Keratinocyte (primary cell): ENCODE measurements around the gene CCN6. TPM values are rescaled to one million over a fixed set of nuclear protein-coding genes. Genes with fewer than 3 reads are reported as not detected.

Source experiments
- DNase-seq: peaks from one replicate; pipeline ENCODE4 v3.0.0-alpha.2; 2011; ENCODE audit warnings: low read depth, missing footprints, low spot score
- FAIRE-seq: peaks from 2 replicates; lab custom pipeline; 2011; peaks lifted over from hg19 to GRCh38; lab: Jason Lieb, UNC
- H2AFZ ChIP-seq: 2 replicates; pipeline ENCODE4 v1.6.0; 2012; ENCODE audit warnings: low read length, control low read depth, inconsistent platforms; ENCODE audit not compliant: control insufficient read depth
- H3K27ac ChIP-seq: 2 replicates; pipeline ENCODE4 v1.5.1; 2011; ENCODE audit warnings: low read length; ENCODE audit not compliant: control insufficient read depth, insufficient read depth
- H3K27me3 ChIP-seq: 3 replicates; pipeline ENCODE4 v1.6.0; 2011; ENCODE audit warnings: low read length; ENCODE audit not compliant: control insufficient read depth, insufficient read depth; ENCODE audit errors: extremely low read depth
- H3K36me3 ChIP-seq, 2 experiments: 2 replicates in 1 of 2; 3 replicates in 1 of 2; pipeline ENCODE4 v1.5.1; 2011; ENCODE audit warnings: low read length in 2 of 2, mild to moderate bottlenecking in 1 of 2; ENCODE audit not compliant: control insufficient read depth in 2 of 2, insufficient read depth in 2 of 2; ENCODE audit errors: extremely low read depth in 1 of 2
- H3K4me1 ChIP-seq: 3 replicates; pipeline ENCODE4 v1.5.1; 2011; ENCODE audit warnings: low read length; ENCODE audit not compliant: control insufficient read depth, insufficient read depth; ENCODE audit errors: extremely low read depth
- H3K4me2 ChIP-seq: 3 replicates; pipeline ENCODE4 v1.6.0; 2011; ENCODE audit warnings: low read depth, low read length; ENCODE audit not compliant: control insufficient read depth, insufficient read depth; ENCODE audit errors: extremely low read depth
- H3K4me3 ChIP-seq, 3 experiments: fragments of 200-600 bp in 1 of 3; sonication (generic) in 1 of 3; 2 replicates in 2 of 3; 3 replicates in 1 of 3; pipeline ENCODE4 v1.5.1; 2011 to 2016; ENCODE audit warnings: low read length in 3 of 3, mild to moderate bottlenecking in 3 of 3, control low read depth in 2 of 3, inconsistent platforms in 1 of 3, low read depth in 1 of 3, mixed read lengths in 1 of 3, mixed run types in 1 of 3, moderate library complexity in 1 of 3; ENCODE audit not compliant: control insufficient read depth in 2 of 3, insufficient read depth in 2 of 3; ENCODE audit errors: extremely low read depth in 1 of 3
- H3K79me2 ChIP-seq: 2 replicates; pipeline ENCODE4 v1.6.0; 2012; ENCODE audit warnings: low read length; ENCODE audit not compliant: control insufficient read depth, insufficient read depth
- H3K9ac ChIP-seq: 3 replicates; pipeline ENCODE4 v1.6.0; 2011; ENCODE audit warnings: low read length; ENCODE audit not compliant: control insufficient read depth, insufficient read depth; ENCODE audit errors: extremely low read depth
- H3K9me1 ChIP-seq: 3 replicates; pipeline ENCODE4 v1.6.0; 2011; ENCODE audit warnings: low read length; ENCODE audit not compliant: control insufficient read depth, insufficient read depth; ENCODE audit errors: extremely low read depth
- H3K9me3 ChIP-seq: 2 replicates; pipeline ENCODE4 v1.5.1; 2012; ENCODE audit warnings: low read depth, low read length; ENCODE audit not compliant: control insufficient read depth
- H4K20me1 ChIP-seq: 3 replicates; pipeline ENCODE4 v1.6.0; 2011; ENCODE audit warnings: low read length; ENCODE audit not compliant: control insufficient read depth, insufficient read depth; ENCODE audit errors: extremely low read depth
- CTCF ChIP-seq, 3 experiments: IDR thresholded peaks in 1 of 3; conservative IDR thresholded peaks in 1 of 3; optimal IDR thresholded peaks in 1 of 3; 2 replicates in 2 of 3; 3 replicates in 1 of 3; pipeline versions ENCODE3 to v1.5.1; 2011; ENCODE audit warnings: low read length in 3 of 3, mild to moderate bottlenecking in 3 of 3, moderate library complexity in 2 of 3, control low read depth in 1 of 3, inconsistent platforms in 1 of 3; ENCODE audit not compliant: insufficient read depth in 2 of 3; ENCODE audit errors: extremely low read depth in 1 of 3
- EZH2 ChIP-seq: IDR thresholded peaks from one replicate; pipeline ENCODE4 v1.6.1; 2012; ENCODE audit warnings: inconsistent platforms, mild to moderate bottlenecking, low read length, moderate library complexity
- dilution Hi-C: fragments of 300-500 bp; cut with MboI; formaldehyde crosslinking; loops from one replicate; pipeline ENCODE4 v1.7.0; 2020; ENCODE audit warnings: low sequenced_read_pairs; ENCODE audit not compliant: extremely low pct_ligation_motif_present
- polyA plus RNA-seq, 5 experiments: library from polyadenylated mRNA; depleted of rRNA in 3 of 5; stranded (reverse) in 3 of 5; stranded (forward) in 1 of 5; unstranded in 1 of 5; fragments of >200 nt; gene quantifications; 1 replicate in 1 of 5; 2 replicates in 3 of 5; 3 replicates in 1 of 5; pipeline versions ENCODE4 v1.2.1 to v1.2.3, GENCODE V29; 2011 to 2012; ENCODE audit warnings: missing spikeins in 2 of 5, low read depth in 1 of 5, low replicate concordance in 1 of 5

CCN6 gene
- polyA plus RNA-seq, 1 donor (not counting 4 experiments of a cell fraction or from before 2014, with no cell fraction given), result 0.90 TPM

GRCh38 chr6:112038756-112039430 is 15.0 kb upstream of the CCN6 start:
- Histone ChIP-seq H2AFZ (no peak overlapping the region), H3K27me3 (no peaks in the 10 kb centered on the region), H3K4me2 (no peak overlapping the region), H3K9me3 (no peaks in the 10 kb centered on the region), H3K27ac (no peak overlapping the region), H3K36me3 (no peaks in the 10 kb centered on the region), H3K4me3 (no peak overlapping the region), H4K20me1 (no peaks in the 10 kb centered on the region), H3K9me1 (no peaks in the 10 kb centered on the region), H3K9ac (no peak overlapping the region), H3K4me1 (peaks cover 4% of the 10 kb centered on the region), H3K79me2 (no peaks in the 10 kb centered on the region)
- DNase-seq, result no peak
- dilution Hi-C loops, result no loop called here
- TF ChIP-seq CTCF (optimal IDR thresholded peaks at IDR 0.05 in 1 of 3, IDR thresholded peaks at IDR 0.05 in 1 of 3, conservative IDR thresholded peaks at IDR 0.05 in 1 of 3; ENCODE audit: extremely low read depth in 1 of 3, insufficient read depth in 2 of 3, low read length in 3 of 3), result no peak
- no peak for TF ChIP-seq EZH2
- FAIRE-seq, result no peak

GRCh38 chr6:112039431-112039770 is 14.5 kb upstream of the CCN6 start:
- Histone ChIP-seq H3K4me3 (no peak overlapping the region), H3K9me3 (no peaks in the 10 kb centered on the region), H2AFZ (no peak overlapping the region), H3K36me3 (no peaks in the 10 kb centered on the region), H3K9ac (no peak overlapping the region), H3K9me1 (no peaks in the 10 kb centered on the region), H3K4me1 (peaks cover 4% of the 10 kb centered on the region), H4K20me1 (no peaks in the 10 kb centered on the region), H3K4me2 (no peak overlapping the region), H3K27ac (no peak overlapping the region), H3K79me2 (no peaks in the 10 kb centered on the region), H3K27me3 (no peaks in the 10 kb centered on the region)
- TF ChIP-seq CTCF (optimal IDR thresholded peaks at IDR 0.05 in 1 of 3, IDR thresholded peaks at IDR 0.05 in 1 of 3, conservative IDR thresholded peaks at IDR 0.05 in 1 of 3; ENCODE audit: extremely low read depth in 1 of 3, insufficient read depth in 2 of 3, low read length in 3 of 3), result no peak
- TF ChIP-seq EZH2, result no peak
- FAIRE-seq, result no peak
- dilution Hi-C loops, result no loop called here
- DNase-seq, result no peak
